ENCODE data around the gene BBS9. TPM values are rescaled to one million over a fixed set of nuclear protein-coding genes. Genes with fewer than 3 reads are reported as not detected.

The BBS9 gene
- total and polyA plus RNA-seq, 2 of the 4 experiments (the other 2 are of a cell fraction): 7.9 to 9.5 TPM

DNA sequence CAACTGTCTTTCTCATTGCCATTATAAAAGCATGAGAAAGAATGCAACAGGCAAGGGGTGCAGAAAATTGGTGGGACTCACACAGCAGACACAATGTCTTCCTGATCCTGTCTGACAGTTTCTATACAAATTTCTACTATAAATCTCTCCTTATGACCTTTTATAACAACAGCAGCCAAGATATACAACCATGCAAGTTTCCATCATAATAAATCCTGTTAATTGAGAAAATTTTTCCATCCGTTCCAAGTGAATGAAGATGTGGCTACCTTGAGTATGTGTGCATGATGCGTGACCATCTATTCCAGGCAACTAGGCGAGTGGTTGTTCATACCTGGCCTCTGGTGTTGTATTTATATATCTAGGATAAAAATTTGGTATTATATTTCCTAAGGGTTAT is 216.7 kb downstream of the BBS9 start:
- H2BK5ac ChIP-seq (ENCODE audit: low read depth, low read length, poor library complexity, severe bottlenecking): no peak overlapping the region
- in situ Hi-C loops (cut with MboI; ENCODE audit: low sequenced_read_pairs): no loop called here
- no peaks in the 10 kb centered on the region for H3K9me3 ChIP-seq (ENCODE audit: control insufficient read depth, insufficient read depth, low read length)
- DNase-seq (no peak), ATAC-seq (ENCODE audit: low read depth) (no peak)
- no peak overlapping the region for H3K4ac ChIP-seq (ENCODE audit: low read depth, low read length)
- intact Hi-C loops (cut with micrococcal nuclease): no loop called here
- H3K4me2 ChIP-seq (ENCODE audit: low read depth, low read length): no peak overlapping the region
- no peak overlapping the region for H3K9ac ChIP-seq (ENCODE audit: low read depth, low read length)
- H3K9me1 ChIP-seq (ENCODE audit: insufficient read depth, low read length): no peaks in the 10 kb centered on the region
- H2AFZ ChIP-seq (replicated peaks; ENCODE audit: low read length, poor library complexity): no peak overlapping the region
- H2AK9ac ChIP-seq (replicated peaks; ENCODE audit: low read depth, low read length, poor library complexity): no peak overlapping the region
- BruUV-seq (replicated peaks): no TSS peak
- H3K23ac ChIP-seq (ENCODE audit: low read depth, low read length): no peak overlapping the region
- H2BK20ac ChIP-seq (ENCODE audit: low read depth, low read length): no peak overlapping the region
- dilution Hi-C loops (cut with HindIII; ENCODE audit: low sequenced_read_pairs, unreplicated experiment): no loop called here
- ChIA-PET CTCF (no interaction called here), POLR2A (ENCODE audit: unreplicated experiment) (no interaction called here)
- TF ChIP-seq BHLHE40 (IDR thresholded peaks at IDR 0.05; ENCODE audit: low read depth, low read length) (no peak), NFE2L2 (IDR thresholded peaks at IDR 0.05; ENCODE audit: low read depth, low read length) (no peak), CHD1 (IDR thresholded peaks at IDR 0.05; ENCODE audit: low read depth, low read length) (no peak), RCOR1 (IDR thresholded peaks at IDR 0.05; ENCODE audit: insufficient replicate concordance, low read length) (no peak), SMC3 (IDR thresholded peaks at IDR 0.05; ENCODE audit: low read depth, low read length) (no peak), MXI1 (IDR thresholded peaks at IDR 0.05; ENCODE audit: borderline replicate concordance, low read depth, low read length) (no peak), ELK1 (IDR thresholded peaks at IDR 0.05; ENCODE audit: borderline replicate concordance, low read depth, low read length) (no peak), USF2 (IDR thresholded peaks at IDR 0.05; ENCODE audit: low read depth, low read length) (no peak), FOS (IDR thresholded peaks at IDR 0.05; ENCODE audit: low read depth, low read length) (no peak), RFX5 (IDR thresholded peaks at IDR 0.05; ENCODE audit: low read depth, low read length) (no peak), MAFK (IDR thresholded peaks at IDR 0.05; ENCODE audit: low read depth, low read length) (no peak), MAZ (IDR thresholded peaks at IDR 0.05; ENCODE audit: borderline replicate concordance, low read depth, low read length) (no peak), RAD21 (IDR thresholded peaks at IDR 0.05; ENCODE audit: low read length) (no peak), POLR2A (IDR thresholded peaks at IDR 0.05; ENCODE audit: low read depth, low read length) (no peak), CTCF (conservative IDR thresholded peaks at IDR 0.05; ENCODE audit: low read depth, low read length) (no peak)
- no peaks in the 10 kb centered on the region for H3K4me1 ChIP-seq (ENCODE audit: control insufficient read depth, insufficient read depth, low read length)
- no peak overlapping the region for H4K91ac ChIP-seq (ENCODE audit: insufficient read depth, low read depth, low read length)
- H2BK120ac ChIP-seq (ENCODE audit: low read depth, low read length): no peak overlapping the region
- no peak overlapping the region for H2BK15ac ChIP-seq (ENCODE audit: low read depth, low read length)
- no peak overlapping the region for H3K18ac ChIP-seq (ENCODE audit: low read depth, low read length)
- H3K4me3 ChIP-seq (ENCODE audit: insufficient read depth, low read depth, low read length): no peak overlapping the region
- no peaks in the 10 kb centered on the region for H3K36me3 ChIP-seq (ENCODE audit: control insufficient read depth, insufficient read depth, low read length)
- H2AK5ac ChIP-seq (ENCODE audit: low read depth, low read length): no peak overlapping the region
- WGBS, 2 experiments (ENCODE audit: extremely low coverage in 2 of 2, insufficient read length in 1 of 2): 100% methylated on average over 1 of the region's 3 CpGs; no CpG with 5 or more reads in 1 of the 2 experiments
- H3K79me1 ChIP-seq (ENCODE audit: low read depth in 1 of 2, low read length in 2 of 2): no peaks in the 10 kb centered on the region
- no peak overlapping the region for H4K5ac ChIP-seq (ENCODE audit: low read depth, low read length)
- no peaks in the 10 kb centered on the region for H3K27me3 ChIP-seq (ENCODE audit: control insufficient read depth, insufficient read depth, low read length)
- no peaks in the 10 kb centered on the region for H4K20me1 ChIP-seq (ENCODE audit: insufficient read depth, low read length)
- no peak overlapping the region for H3K56ac ChIP-seq (ENCODE audit: extremely low read depth, insufficient read depth, low read length)
- H3K27ac ChIP-seq (ENCODE audit: insufficient read depth, low read length): no peak overlapping the region
- H4K8ac ChIP-seq (ENCODE audit: low read depth in 2 of 2, low read length in 2 of 2): no peak overlapping the region
- H3K14ac ChIP-seq (replicated peaks; ENCODE audit: low read depth, low read length): no peak overlapping the region
